HG03103 (cell line): Measurements from ENCODE around the gene FAM53B.

ENCODE experiments used
- ATAC-seq: cut with Tn5 transposase; IDR thresholded peaks from one replicate; pipeline ENCODE4 v1.9.1; 2021; ENCODE audit warnings: low read depth; ENCODE audit not compliant: unreplicated experiment

The FAM53B gene

GRCh38 chr10:124712704-124713407 lies 31.3 kb downstream of the FAM53B start:
- ATAC-seq: no peak

- ATAC-seq: no peak
Observed at GRCh38 chr10:124711145-124711544, 33.0 kb downstream of the FAM53B start.

GRCh38 chr10:124710266-124710881 lies 33.8 kb downstream of the FAM53B start:
- ATAC-seq: no peak

- ATAC-seq: no peak
Observed at GRCh38 chr10:124709861-124710260, 34.3 kb downstream of the FAM53B start.

- ATAC-seq: no peak
Observed at GRCh38 chr10:124708922-124709520, 35.2 kb downstream of the FAM53B start.

- no peak for ATAC-seq
Observed at GRCh38 chr10:124708246-124708779, 35.9 kb downstream of the FAM53B start.

GRCh38 chr10:124707551-124707950 lies 36.6 kb downstream of the FAM53B start:
- ATAC-seq: no peak

GRCh38 chr10:124707144-124707467 lies 37.1 kb downstream of the FAM53B start:
- ATAC-seq: no peak

- no peak for ATAC-seq
Observed at GRCh38 chr10:124706462-124707143, 37.6 kb downstream of the FAM53B start.

GRCh38 chr10:124705817-124706461 lies 38.2 kb downstream of the FAM53B start:
- ATAC-seq: no peak

GRCh38 chr10:124705381-124705740 lies 38.8 kb downstream of the FAM53B start:
- ATAC-seq: no peak

GRCh38 chr10:124704428-124705380 lies 39.5 kb downstream of the FAM53B start:
- no peak for ATAC-seq

- ATAC-seq: no peak
Observed at GRCh38 chr10:124703778-124704427, 40.3 kb downstream of the FAM53B start.

GRCh38 chr10:124703372-124703771 lies 40.8 kb downstream of the FAM53B start:
- ATAC-seq: no peak

- no peak for ATAC-seq
Observed at GRCh38 chr10:124701881-124702656, 42.1 kb downstream of the FAM53B start.

- no peak for ATAC-seq
Observed at GRCh38 chr10:124701435-124701834, 42.7 kb downstream of the FAM53B start.

- no peak for ATAC-seq
Observed at GRCh38 chr10:124701038-124701365, 43.2 kb downstream of the FAM53B start.

- no peak for ATAC-seq
Observed at GRCh38 chr10:124700293-124701037, 43.7 kb downstream of the FAM53B start.
